Measurements from ENCODE around the gene TSHZ3. TPM values are rescaled to one million over a fixed set of nuclear protein-coding genes. Genes with fewer than 3 reads are reported as not detected.

The TSHZ3 gene
- total RNA-seq, 4 donors from 2014 or later = 2.1 to 3.2 (median 2.7) TPM

DNA sequence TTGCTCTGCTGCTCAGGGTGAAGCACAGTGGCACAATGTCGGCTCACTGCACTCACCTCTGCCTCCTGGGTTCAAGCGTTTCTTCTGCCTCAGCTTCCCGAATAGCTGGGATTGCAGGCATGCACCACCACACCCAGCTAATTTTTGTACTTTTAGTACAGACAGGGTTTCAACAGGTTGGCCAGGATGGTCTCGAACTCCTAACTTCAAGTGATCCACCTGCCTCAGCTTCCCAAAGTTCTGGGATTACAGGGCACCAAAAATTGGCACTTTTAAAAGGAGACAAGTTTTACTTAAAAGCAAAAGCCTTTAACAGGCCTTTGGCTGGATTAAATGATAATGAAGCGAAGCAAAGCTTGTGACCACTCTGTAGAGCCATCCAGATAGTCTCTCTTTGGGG is 12.5 kb upstream of the TSHZ3 start:
- WGBS = 93% methylated on average over 5 of the region's 5 CpGs

DNA sequence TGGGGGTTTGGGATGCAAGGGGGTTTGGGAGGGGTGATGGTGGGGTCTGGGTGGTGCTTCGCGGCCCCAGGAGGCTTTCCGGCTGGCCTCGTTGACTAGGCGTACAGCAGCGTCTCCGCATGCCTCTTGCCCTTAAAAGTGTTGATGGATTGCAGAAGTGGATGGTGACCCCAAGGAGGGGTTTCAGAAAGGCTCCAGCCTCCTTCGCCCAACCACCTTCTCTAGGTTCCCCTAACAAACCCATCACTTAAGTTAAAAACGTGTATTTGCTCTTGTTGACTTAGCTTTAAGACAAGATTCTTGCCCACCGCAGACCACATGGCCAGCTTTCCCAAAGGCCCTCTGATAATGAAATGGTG is 8.1 kb upstream of the TSHZ3 start:
- H3K9me3 ChIP-seq = no peaks in the 10 kb centered on the region
- TF ChIP-seq POLR2A (IDR thresholded peaks at IDR 0.05) (no peak), EP300 (IDR thresholded peaks at IDR 0.05) (no peak), CTCF (IDR thresholded peaks at IDR 0.05) (no peak), POLR2AphosphoS5 (IDR thresholded peaks at IDR 0.05) (no peak)
- 74% methylated on average over 3 of the region's 10 CpGs for WGBS
- DNase-seq (ENCODE audit: low spot score in 2 of 2) = no peak
- peaks cover 25% of the 10 kb centered on the region for H3K4me1 ChIP-seq
- peaks cover 61% of the 10 kb centered on the region for H3K27me3 ChIP-seq
- no peaks in the 10 kb centered on the region for H3K36me3 ChIP-seq
- H3K4me3 ChIP-seq = no peak overlapping the region
- no peak overlapping the region for H3K27ac ChIP-seq

More for the DNA sequence above, 12.5 kb upstream of the TSHZ3 start:
- peaks cover 5% of the 10 kb centered on the region for H3K4me1 ChIP-seq
- TF ChIP-seq POLR2A (IDR thresholded peaks at IDR 0.05) (no peak), EP300 (IDR thresholded peaks at IDR 0.05) (no peak), CTCF (IDR thresholded peaks at IDR 0.05) (no peak), POLR2AphosphoS5 (IDR thresholded peaks at IDR 0.05) (no peak)
- no peaks in the 10 kb centered on the region for H3K36me3 ChIP-seq
- H3K9me3 ChIP-seq = no peaks in the 10 kb centered on the region
- DNase-seq (ENCODE audit: low spot score in 2 of 2) = no peak
- peaks cover 17% of the 10 kb centered on the region for H3K27me3 ChIP-seq
- no peak overlapping the region for H3K27ac ChIP-seq
- no peak overlapping the region for H3K4me3 ChIP-seq

DNA sequence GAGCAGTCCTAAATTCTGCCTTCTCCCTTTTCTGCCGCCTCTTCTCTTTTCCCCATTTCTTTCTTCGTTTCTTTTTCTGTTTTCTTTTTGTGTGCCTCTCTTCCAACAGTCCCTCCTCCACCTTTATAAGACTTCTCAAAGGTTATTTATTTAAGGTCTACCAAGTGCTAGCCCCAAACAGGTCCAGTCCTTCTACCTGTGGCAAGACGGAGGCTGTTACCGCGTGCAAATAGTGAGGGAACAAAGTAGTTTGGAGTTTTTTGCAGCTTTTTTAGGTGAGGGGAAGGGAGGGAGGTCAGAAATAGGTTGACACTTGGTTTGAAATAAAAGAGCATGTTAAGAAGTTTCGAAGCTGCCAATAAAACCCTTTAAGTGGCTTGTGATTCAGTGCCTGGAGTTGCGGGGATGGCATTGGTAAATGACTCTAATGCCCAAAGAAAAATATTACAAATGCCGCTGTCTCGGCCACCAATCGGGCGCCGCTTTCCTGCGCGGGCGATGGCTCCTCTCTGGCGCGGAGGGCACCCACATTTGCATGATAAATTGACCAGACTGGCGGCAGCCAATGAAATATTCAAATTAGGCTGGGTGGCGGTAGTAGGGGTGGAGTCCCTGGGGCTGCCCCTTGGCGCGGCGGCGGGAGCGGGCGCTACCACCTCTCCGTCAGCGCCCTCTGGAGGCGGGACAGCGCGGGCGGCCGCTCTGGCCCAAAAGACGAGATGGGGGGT is 7.5 kb upstream of the TSHZ3 start:
- peaks cover 67% of the 10 kb centered on the region for H3K27me3 ChIP-seq
- H3K4me3 ChIP-seq = no peak overlapping the region
- no peaks in the 10 kb centered on the region for H3K36me3 ChIP-seq
- no peak overlapping the region for H3K27ac ChIP-seq
- WGBS = 34% methylated on average over 19 of the region's 33 CpGs
- H3K4me1 ChIP-seq = peaks cover 30% of the 10 kb centered on the region
- TF ChIP-seq POLR2A (IDR thresholded peaks at IDR 0.05) (no peak), CTCF (IDR thresholded peaks at IDR 0.05) (peak in 1 of 2 donors; percentile 45)
- no peak for DNase-seq (ENCODE audit: low spot score in 2 of 2)
- H3K9me3 ChIP-seq = no peaks in the 10 kb centered on the region

DNA sequence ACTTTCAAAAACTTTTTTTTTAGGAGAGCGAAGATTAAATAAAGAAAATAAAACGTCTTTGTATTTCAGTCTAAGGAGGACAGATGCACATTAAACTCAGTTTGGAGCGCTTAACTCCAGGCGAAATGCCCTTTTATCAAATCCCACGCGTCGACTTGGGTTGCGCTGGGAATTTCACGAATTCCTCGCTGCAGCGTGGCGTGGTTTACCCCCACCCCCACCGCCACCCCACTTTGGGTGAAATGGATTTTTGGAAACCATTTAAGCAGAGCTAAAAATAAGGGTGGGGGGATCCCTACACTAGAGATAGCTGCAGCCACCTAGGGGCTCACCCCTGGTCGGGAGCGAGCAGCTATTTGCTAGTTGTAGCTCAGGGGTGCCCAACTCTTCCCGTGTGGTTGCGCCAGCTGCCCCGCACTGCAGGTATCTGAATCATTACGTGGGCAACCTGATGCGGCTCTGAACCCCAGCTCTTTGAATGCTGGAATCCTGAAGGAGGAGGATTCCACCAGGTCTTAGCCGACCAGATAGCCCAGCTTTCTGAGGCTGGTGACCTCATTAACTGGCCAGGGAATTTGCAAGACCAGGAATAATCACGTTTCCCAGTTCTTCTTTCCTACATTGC is 6.5 kb upstream of the TSHZ3 start:
- TF ChIP-seq POLR2AphosphoS5 (IDR thresholded peaks at IDR 0.05) (no peak), EP300 (IDR thresholded peaks at IDR 0.05) (no peak), CTCF (IDR thresholded peaks at IDR 0.05) (no peak), POLR2A (IDR thresholded peaks at IDR 0.05) (no peak)
- Histone ChIP-seq H3K36me3 (no peaks in the 10 kb centered on the region), H3K4me1 (peaks cover 38% of the 10 kb centered on the region), H3K4me3 (no peak overlapping the region), H3K27me3 (peaks cover 74% of the 10 kb centered on the region), H3K9me3 (no peaks in the 10 kb centered on the region), H3K27ac (no peak overlapping the region)
- 60% methylated on average over 22 of the region's 22 CpGs for WGBS
- DNase-seq (ENCODE audit: low spot score in 2 of 2) = no peak

DNA sequence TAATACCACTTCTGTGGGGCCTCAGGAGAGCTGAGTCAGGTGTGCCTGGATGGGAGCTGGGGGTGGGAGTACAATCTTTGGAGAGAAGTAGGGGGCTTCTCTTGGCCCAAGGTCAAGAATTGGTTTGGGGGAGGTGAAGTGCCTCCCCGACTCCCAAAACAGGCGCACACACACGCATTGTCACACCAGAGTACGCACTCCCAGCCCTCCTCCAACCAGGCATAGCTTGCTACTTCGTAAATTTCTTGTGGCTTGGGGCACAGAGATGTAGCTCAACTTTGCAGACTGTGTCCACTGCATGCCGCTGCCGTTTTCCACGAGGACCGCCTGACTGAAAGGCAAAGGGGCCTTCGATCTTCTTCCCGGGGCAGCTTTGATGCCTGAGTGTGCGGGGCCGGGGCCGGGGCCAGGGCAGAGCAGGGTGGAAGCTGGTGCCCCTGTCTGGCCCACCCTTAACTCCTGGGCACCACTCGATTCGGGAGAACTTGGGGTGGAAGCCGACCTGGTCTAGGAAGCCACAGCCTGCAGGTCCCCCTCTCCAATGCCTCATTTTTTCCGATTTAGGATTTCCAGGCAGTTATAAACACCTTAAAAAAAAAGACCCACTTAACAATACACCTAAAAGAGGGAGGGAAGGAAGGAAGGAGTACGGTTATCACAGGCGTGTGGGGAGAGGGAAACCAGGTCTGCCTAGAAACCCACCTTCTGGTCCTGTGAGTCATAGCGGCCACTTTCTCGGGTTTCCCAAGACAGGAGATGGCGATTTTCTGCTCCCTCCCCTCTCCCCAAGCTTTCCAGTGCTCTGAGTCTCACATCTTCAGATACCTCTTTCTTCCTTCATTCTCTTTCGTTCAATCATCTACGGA is 5.8 kb upstream of the TSHZ3 start:
- TF ChIP-seq POLR2A (IDR thresholded peaks at IDR 0.05) (no peak), EP300 (IDR thresholded peaks at IDR 0.05) (no peak), POLR2AphosphoS5 (IDR thresholded peaks at IDR 0.05) (no peak), CTCF (IDR thresholded peaks at IDR 0.05) (no peak)

More for the DNA sequence above, 5.8 kb upstream of the TSHZ3 start:
- Histone ChIP-seq H3K4me3 (no peak overlapping the region), H3K4me1 (peaks cover 41% of the 10 kb centered on the region), H3K9me3 (no peaks in the 10 kb centered on the region), H3K36me3 (no peaks in the 10 kb centered on the region), H3K27me3 (peaks cover 74% of the 10 kb centered on the region), H3K27ac (no peak overlapping the region)
- 61% methylated on average over 25 of the region's 25 CpGs for WGBS
- DNase-seq (ENCODE audit: low spot score in 2 of 2) = no peak

Data from suprapubic skin (tissue), 4 donors.